GM21381 (cell line): ENCODE results near the gene UGT1A1.
"Not testable (repeated sequence)": the region's sequence is repeated elsewhere in the genome, so short reads cannot be mapped to it uniquely, and the experiment has no call there.

Experiments
- ATAC-seq: cut with Tn5 transposase; IDR thresholded peaks from one replicate; pipeline ENCODE4 v1.9.1; 2021; ENCODE audit warnings: mild to moderate bottlenecking, moderate library complexity; ENCODE audit not compliant: unreplicated experiment

Gene UGT1A1

DNA sequence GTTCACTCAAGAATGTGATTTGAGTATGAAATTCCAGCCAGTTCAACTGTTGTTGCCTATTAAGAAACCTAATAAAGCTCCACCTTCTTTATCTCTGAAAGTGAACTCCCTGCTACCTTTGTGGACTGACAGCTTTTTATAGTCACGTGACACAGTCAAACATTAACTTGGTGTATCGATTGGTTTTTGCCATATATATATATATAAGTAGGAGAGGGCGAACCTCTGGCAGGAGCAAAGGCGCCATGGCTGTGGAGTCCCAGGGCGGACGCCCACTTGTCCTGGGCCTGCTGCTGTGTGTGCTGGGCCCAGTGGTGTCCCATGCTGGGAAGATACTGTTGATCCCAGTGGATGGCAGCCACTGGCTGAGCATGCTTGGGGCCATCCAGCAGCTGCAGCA is at the start of gene UGT1A1:
Gene UGT1A1 (plus strand): TSS at position 228 of the 400 bp plus-strand sequence. CDS start 18 bp downstream, at position 246.
- no peak for ATAC-seq

DNA sequence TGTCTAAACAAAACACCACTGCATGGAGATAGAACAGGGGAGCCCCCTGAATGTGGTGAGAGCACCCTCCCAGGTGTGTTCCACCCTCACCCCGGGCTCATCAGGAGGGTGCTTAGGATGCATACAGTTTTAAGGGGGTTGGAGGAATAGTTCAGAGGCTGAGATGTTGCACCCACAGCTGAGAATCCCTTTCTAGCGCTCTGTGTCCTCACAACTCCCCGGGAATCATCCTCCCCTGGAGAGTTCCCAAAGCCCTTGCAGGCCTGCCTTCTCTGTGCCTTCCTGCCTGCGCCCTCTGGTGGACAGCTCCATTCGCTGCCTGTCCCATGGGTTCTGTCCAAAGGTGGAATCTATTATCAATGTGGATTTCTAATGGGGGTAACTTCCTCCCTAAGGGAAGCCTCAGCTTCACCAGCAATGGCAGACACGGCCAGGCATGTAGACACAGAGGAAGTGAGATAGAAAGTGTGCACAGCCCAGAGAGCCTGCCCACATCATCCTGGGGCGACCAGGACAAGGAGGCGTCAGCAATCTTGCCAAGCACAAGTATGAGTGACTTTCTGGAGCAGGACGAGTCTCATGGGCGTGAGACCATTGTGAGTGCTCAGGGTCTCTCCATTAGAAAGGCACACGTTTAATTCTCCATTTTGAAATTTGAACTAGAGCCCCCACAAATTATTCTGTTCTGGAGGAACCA is 48.6 kb upstream of the UGT1A1 start:
- no peak for ATAC-seq

DNA sequence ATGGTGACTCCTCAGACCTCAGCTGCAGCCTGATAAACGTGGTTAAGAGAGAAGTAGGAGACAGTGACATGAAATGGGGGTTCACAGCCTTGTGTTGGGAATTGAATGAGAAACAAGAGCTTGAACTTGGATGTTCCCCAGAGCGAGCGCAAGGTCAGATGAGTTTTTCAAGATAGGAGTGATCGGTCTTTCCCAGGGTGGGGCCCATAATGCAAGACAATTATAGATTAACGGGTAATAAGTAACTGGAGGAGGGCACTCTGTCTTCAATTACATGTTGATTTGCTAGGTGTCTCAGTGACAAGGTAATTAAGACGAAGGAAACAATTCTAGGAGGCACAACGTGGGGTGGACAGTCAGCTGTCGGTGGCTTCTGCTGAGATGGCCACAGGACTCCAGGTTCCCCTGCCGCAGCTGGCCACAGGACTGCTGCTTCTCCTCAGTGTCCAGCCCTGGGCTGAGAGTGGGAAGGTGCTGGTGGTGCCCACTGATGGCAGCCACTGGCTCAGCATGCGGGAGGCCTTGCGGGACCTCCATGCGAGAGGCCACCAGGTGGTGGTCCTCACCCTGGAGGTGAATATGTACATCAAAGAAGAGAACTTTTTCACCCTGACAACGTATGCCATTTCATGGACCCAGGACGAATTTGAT is 47.3 kb upstream of the UGT1A1 start, which contains the start of gene UGT1A5:
Gene UGT1A5 (plus strand): TSS at position 297 of the 651 bp plus-strand sequence. CDS start 85 bp downstream, at position 382.
- ATAC-seq: no peak

DNA sequence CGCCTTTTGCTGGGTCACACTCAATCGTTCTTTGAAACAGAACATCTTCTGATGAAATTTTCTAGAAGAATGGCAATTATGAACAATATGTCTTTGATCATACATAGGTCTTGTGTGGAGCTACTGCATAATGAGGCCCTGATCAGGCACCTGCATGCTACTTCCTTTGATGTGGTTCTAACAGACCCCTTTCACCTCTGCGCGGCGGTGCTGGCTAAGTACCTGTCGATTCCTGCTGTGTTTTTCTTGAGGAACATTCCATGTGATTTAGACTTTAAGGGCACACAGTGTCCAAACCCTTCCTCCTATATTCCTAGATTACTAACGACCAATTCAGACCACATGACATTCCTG is 46.8 kb upstream of the UGT1A1 start:
- ATAC-seq: no peak

DNA sequence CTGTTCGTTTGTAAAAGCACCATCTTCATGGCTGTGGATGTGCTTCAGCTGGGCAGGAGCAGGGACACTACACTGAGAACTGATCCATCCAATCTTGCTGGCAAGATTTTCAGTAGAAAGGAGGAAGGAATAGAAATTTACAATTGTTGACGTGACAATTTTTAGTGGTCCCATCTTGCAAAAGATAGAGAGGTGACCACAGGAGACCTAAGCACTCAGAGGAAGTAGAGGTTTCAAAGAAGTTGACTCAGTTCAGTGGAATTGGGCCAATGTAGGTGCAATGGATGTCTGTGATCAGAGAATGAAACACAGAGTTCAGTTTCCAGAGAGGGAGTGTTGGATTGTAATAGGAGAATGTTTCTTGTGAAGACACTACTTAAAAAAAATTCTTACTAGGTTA is 45.9 kb upstream of the UGT1A1 start:
- ATAC-seq: no peak

DNA sequence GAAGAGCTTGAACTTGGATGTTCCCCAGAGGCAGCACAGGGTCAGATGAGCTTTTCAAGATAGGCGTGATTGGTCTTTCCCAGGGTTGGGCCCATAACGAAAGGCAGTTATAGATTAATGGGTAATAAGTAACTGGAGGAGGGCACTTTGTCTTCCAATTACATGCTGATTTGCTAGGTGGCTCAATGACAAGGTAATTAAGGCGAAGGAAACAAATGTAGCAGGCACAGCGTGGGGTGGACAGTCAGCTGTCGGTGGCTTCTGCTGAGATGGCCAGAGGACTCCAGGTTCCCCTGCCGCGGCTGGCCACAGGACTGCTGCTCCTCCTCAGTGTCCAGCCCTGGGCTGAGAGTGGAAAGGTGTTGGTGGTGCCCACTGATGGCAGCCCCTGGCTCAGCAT is 41.5 kb upstream of the UGT1A1 start, which contains the start of gene UGT1A4:
Gene UGT1A4 (plus strand): TSS at position 185 of the 400 bp plus-strand sequence. CDS start 85 bp downstream, at position 270.
- no peak for ATAC-seq

DNA sequence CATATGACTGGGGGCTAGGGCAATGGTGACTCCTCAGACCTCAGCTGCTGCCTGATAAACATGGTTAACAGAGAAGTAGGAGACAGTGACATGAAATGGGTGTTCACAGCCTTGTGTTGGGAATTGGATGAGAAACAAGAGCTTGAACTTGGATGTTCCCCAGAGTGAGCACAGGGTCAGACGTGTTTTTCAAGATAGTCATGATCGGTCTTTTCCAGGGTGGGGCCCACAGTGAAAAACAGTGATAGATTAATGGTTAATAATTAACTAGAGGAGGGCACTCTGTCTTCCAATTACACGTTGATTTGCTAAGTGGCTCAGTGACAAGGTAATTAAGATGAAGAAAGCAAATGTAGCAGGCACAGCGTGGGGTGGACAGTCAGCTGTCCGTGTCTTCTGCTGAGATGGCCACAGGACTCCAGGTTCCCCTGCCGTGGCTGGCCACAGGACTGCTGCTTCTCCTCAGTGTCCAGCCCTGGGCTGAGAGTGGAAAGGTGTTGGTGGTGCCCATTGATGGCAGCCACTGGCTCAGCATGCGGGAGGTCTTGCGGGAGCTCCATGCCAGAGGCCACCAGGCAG is 31.3 kb upstream of the UGT1A1 start, which contains the start of gene UGT1A3:
Gene UGT1A3 (plus strand): TSS at position 320 of the 579 bp plus-strand sequence. CDS start 85 bp downstream, at position 405.
- no peak for ATAC-seq

DNA sequence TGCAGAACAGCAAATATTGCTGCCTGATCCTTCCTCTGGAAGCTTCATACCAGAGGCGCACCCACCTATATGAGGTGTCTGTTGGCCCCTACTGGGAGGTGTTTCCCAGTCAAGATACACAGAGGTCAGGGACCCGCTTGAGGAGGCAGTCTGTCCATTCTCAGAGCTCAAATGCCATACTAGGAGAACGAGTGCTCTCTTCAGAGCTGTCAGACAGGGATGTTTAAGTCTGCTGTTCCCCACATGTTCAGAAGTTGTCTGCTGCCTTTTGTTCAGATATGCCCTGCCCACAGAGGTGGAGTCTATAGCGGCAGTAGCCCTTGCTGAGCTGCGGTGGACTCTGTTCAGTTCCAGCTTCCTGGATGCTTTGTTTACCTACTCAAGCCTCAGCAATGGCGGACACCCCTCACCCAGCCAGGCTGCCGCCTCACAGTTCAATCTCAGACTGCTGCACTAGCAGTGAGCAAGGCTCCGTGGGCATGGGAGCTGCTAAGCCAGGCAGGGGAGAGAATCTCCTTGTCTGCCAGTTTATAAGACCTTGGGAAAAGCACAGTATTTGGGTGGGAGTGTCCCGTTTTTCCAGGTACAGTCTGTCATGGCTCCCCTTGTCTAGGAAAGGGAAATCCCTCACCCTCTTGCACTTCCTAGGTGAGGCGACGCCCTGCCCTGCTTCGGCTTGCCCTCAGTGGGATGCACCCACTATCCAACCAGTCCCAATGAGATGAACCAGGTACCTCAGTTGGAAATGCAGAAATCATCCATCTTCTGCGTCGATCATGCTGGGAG is 23.0 kb upstream of the UGT1A1 start:
- ATAC-seq: not testable (repeated sequence)

DNA sequence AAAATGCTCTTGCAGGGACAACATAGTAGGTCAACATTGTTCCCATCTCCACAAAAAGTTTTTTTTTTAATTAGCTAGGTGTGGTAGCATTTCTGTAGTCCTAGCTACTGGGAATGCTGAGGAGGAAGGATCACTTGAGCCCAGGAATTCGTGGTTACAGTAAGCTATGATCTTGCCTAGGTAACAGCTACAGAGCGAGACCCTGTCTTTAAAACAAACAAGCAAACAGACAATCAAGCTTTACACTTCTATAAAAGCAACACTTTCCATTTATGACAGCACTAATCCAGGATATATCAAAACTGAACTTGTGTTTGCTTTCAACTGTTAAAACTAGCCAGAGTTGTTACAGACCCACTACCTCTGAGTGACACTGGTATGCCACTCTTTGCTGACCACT is 19.2 kb upstream of the UGT1A1 start:
- ATAC-seq: no peak

DNA sequence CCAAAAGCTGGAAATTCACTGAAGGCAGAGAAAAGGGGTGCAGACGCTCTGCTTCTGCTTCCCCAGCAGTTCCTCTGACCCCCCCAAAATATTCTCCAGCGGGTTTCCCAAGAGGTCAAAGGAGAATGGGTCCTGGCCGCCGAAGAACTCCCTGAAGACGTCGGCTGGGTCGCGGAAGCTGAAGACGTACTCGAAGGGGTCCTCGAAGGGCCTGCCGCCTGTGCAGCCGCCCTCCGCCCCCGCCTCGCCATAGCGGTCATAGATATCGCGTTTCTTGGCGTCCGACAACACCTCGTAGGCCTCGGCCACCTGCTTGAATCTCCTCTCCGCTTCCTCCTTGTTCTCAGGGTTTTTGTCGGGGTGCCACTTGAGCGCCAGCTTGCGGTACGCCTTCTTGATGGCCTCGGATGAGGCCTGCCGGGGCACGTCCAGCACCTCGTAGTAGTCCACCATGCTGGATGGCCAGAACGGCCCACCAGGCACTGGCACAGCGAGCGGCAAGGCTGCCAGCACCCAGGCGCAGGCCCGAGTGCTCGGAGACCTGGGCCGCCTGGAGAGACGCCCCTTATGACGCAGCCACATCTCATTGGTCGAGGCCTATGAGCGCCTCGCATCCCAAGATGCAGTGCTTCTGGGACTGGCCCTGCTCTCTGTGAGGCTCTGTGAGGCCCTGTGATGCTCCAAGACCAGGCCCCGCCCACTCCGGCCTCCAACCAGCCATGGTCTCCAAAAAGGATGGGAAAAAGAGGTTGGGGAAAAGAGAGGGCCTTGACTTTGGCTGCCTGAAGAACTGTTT is 16.4 kb upstream of the UGT1A1 start:
- ATAC-seq: no peak

DNA sequence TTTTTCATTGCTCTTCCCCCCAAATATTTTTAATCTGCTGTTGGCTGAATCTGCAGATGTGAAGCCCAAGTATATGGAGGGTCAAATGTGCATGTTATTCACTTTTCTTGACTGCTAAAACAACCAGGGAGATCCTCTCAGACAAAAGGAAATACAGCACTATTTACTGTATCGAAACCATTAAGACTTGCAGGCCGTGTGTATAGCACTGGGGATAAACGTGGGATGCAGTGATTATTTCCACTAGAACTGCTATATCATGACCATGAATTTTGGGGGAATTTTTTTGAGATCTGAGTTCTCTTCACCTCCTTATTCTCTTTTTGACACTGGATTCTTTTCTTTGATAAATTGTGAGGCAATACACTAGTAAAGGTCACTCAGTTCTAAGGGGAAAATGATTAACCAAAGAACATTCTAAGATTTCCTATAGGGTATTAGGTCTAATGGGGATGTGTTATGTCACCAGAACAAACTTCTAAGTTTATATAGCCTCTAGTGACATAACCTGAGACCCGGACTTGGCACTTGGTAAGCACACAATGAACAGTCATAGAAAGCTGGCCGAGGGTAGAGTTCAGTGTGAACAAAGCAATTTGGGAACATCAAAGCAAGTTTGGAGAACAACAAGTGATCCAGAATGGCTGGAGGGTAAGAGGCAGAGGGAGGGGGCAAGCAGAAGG is 14.9 kb upstream of the UGT1A1 start:
- no peak for ATAC-seq

DNA sequence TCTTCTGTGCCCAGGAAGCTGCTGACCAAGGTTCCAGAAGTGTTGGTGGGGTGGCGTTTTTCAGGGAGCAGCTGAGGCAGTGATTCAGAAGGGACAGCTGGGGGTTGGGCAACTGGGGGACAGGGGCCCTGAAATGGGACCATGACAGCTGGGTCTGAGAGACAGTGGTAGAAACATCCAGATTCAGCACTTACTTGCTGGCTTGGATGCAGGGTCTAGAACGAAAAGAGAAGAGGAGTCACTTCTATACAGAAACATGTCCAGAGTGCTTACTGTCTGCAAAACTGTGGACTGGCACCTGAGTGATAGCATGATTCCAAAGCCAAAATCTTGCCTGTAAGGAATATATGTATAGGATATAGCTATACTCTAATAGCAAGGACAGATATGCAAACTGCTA is 14.2 kb upstream of the UGT1A1 start:
- not testable (repeated sequence) for ATAC-seq

DNA sequence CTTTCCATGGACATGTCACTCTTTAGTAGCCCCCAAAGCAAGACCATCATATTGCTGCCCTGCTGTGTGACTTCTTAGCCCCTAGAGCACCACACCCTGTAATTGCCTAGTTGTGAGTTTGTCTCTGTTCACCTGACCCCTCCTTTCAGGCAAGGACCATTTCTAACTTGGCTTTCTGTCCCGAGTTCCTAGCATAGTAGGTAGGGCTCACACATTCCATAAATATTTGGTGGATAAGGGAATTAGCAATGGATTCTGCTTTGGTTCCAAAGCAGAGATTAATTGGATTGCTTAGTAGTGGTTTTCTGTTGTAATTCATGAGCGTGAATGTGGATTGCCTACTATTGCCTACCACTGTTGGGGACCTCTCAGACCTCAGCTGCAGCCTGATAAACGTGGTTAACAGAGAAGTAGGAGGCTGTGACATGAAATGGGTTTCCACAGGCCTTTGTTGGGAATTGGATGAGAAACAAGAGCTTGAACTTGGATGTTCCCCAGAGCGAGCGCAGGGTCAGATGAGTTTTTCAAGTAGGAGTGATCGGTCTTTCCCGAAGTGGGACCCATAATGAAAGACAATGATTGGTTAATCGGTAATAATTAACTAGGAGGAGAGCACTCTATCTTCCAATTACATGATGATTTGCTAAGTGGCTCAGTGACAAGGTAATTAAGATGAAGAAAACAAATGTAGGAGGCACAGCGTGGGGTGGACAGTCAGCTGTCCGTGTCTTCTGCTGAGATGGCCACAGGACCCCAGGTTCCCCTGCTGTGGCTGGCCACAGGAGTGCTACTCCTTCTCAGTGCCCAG is 13.4 kb upstream of the UGT1A1 start:
- no peak for ATAC-seq

DNA sequence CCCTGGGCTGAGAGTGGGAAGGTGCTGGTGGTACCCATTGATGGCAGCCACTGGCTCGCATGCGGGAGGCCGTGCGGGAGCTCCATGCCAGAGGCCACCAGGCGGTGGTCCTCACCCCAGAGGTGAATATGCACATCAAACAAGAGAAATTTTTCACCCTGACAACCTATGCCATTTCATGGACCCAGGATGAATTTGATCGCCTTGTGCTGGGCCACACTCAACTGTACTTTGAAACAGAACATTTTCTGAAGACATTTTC is 12.9 kb upstream of the UGT1A1 start:
- ATAC-seq: no peak

DNA sequence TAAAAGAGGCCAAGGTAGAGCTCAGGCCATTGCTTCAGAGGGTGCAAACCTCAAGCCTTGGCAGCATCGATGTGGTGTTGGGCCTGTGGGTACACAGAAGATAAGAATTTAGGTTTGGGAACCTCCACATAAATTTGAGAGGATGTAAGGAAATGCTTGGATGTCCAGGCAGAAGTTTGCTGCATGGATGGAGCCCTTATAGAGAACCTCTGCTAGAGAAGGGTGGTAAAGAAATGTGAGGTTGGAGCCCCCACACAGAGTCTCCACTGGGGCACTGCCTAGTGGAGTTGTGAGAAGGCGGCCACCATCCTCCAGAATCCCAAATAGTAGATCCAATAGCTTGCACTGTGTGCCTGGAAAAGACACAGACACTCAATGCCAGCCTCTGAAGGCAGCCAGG is 9.4 kb upstream of the UGT1A1 start:
- not testable (repeated sequence) for ATAC-seq

DNA sequence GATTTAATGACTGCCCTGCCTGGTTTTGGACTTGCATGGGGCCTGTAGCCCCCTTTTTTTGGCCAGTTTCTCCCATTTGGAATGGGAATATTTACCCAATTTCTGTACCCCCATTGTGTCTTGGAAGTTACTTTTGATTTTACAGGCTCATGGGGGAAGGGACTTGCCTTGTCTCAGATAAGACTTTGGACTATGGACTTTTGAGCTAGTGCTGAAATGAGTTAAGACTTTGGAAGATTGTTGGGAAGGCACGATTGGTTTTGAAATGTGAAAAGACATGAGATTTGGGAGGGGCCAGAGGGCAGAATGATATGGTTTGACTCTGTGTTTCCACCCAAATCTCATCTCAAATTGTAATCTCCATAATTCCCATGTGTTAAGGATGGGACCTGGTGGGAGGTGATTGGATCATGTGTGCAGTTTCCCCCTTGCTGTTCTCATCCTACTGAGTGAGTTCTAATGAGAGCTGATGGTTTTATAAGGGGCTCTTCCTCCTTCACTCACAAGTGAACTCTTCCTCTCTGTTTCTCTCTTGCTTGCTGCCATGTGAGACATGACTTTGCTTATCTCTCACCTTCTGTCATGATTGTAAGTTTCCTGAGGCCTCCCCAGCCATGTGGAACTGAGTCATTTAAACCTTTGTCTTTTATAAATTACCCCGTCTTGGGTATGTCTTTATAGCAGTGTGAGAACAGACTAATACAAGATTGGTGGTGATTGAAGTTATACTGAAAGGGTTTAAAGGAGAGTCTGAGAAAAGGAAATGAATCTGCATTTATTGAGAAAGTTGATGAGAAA is 8.7 kb upstream of the UGT1A1 start:
- not testable (repeated sequence) for ATAC-seq

DNA sequence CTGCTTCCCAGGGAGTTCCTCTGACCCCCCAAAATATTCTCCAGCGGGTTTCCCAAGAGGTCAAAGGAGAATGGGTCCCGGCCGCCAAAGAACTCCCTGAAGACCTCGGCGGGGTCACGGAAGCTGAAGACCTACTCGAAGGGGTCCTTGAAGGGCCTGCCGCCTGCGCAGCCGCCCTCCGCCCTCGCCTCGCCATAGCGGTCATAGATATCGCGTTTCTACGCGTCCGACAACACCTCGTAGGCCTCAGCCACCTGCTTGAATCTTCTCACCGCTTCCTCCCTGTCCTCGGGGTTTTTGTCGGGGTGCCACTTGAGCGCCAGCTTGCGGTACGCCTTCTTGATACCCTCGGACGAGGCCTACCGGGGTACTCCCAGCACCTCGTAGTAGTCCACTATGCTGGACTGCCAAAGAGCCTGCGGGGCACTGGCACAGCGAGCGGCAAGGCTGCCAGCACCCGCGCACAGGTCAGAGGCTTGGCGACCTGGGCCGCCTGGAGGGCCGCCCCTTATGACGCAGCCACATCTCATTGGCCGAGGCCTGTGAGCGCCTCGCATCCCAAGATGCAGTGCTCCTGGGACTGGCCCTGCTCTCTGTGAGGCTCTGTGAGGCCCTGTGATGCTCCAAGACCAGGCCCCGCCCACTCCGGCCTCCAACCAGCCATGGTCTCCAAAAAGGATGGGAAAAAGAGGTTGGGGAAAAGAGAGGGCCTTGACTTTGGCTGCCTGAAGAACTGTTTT is 5.0 kb upstream of the UGT1A1 start:
- ATAC-seq: no peak
